Measurements from ENCODE around the gene SLC22A14. TPM values are rescaled to one million over a fixed set of nuclear protein-coding genes. Genes with fewer than 3 reads are reported as not detected.
A peak's percentile ranks its signal among the peaks of the same experiment; 100 is the strongest.

The SLC22A14 gene
- total RNA-seq, 1 experiment from 2014 or later, result not detected

DNA sequence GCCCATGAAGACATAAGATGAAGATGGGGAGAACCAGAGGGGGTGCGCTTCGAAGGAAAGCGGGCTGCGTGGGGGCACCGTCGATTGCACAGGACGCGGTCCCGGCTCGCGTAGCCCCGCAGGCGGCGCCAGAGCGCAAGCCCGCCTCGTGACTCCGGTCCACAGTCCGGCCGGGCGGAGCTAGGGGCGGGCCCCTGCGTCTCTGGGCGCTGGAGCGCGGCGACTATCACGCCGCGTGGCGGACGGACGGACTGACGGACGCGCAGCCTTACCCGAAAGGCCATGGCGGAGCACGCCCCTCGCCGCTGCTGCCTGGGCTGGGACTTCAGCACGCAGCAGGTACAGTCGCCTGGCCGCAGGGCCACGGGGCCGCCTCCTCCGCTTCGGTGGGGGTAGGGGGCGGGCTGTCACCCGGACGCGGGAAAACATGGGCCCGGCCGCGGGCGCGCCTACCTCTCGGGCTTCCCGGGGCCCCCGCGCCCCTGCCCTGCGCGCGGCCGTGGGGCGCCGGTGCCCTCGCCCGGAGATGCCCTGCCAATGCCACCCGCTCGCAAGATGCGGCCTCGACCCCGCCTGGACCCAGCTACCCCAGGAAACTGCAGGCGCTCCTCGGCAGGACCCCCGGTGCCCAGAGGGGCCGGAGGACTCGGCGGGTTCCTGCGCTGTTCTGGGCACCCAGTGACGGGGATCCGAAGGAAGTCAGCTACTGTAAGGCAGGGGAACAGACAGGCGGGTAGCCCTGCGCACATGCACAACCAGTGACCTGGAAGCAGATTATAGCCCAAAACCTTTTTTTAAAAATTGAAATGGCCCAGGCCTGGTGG lies 64.7 kb downstream of the SLC22A14 start, which contains the start of gene XYLB (continued):
- peak; percentile 42; the same call in 1 of the 2 replicates for TF ChIP-seq PRDM15 (CRISPR knock-in tag; IDR thresholded peaks at IDR 0.05)
- TF ChIP-seq, protein P1, sequence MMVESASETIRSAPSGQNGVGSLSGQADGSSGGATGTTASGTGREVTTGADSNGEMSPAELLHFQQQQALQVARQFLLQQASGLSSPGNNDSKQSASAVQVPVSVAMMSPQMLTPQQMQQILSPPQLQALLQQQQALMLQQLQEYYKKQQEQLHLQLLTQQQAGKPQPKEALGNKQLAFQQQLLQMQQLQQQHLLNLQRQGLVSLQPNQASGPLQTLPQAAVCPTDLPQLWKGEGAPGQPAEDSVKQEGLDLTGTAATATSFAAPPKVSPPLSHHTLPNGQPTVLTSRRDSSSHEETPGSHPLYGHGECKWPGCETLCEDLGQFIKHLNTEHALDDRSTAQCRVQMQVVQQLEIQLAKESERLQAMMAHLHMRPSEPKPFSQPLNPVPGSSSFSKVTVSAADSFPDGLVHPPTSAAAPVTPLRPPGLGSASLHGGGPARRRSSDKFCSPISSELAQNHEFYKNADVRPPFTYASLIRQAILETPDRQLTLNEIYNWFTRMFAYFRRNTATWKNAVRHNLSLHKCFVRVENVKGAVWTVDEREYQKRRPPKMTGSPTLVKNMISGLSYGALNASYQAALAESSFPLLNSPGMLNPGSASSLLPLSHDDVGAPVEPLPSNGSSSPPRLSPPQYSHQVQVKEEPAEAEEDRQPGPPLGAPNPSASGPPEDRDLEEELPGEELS (CRISPR knock-in tag; IDR thresholded peaks at IDR 0.05), result peak; percentile 84
- TF ChIP-seq USF1 (CRISPR knock-in tag; IDR thresholded peaks at IDR 0.05), result peak; percentile 81; the same call in 1 of the 2 replicates
- TF ChIP-seq SP1 (CRISPR knock-in tag; conservative IDR thresholded peaks at IDR 0.05), result peak; percentile 88; the same call in 1 of the 2 replicates
- no peak for TF ChIP-seq GTF2I (CRISPR knock-in tag; conservative IDR thresholded peaks at IDR 0.05)
- TF ChIP-seq MAX (CRISPR knock-in tag; IDR thresholded peaks at IDR 0.05), result peak; percentile 98
- TF ChIP-seq, protein P2, sequence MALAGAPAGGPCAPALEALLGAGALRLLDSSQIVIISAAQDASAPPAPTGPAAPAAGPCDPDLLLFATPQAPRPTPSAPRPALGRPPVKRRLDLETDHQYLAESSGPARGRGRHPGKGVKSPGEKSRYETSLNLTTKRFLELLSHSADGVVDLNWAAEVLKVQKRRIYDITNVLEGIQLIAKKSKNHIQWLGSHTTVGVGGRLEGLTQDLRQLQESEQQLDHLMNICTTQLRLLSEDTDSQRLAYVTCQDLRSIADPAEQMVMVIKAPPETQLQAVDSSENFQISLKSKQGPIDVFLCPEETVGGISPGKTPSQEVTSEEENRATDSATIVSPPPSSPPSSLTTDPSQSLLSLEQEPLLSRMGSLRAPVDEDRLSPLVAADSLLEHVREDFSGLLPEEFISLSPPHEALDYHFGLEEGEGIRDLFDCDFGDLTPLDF (CRISPR knock-in tag; IDR thresholded peaks at IDR 0.05), result peak; percentile 82; the same call in 1 of the 2 replicates
- TF ChIP-seq GABPB1 (CRISPR knock-in tag; IDR thresholded peaks at IDR 0.05), result peak; percentile 71
- TF ChIP-seq MYBL2 (CRISPR knock-in tag; IDR thresholded peaks at IDR 0.05), result no peak

- TF ChIP-seq PRDM15 (CRISPR knock-in tag; IDR thresholded peaks at IDR 0.05), result no peak
- TF ChIP-seq MYBL2 (CRISPR knock-in tag; IDR thresholded peaks at IDR 0.05), result no peak
- TF ChIP-seq OVOL2 (CRISPR knock-in tag; IDR thresholded peaks at IDR 0.05; ENCODE audit: borderline replicate concordance), result no peak
- TF ChIP-seq NFYB (CRISPR knock-in tag; conservative IDR thresholded peaks at IDR 0.05; ENCODE audit: low read depth), result no peak
- no peak for TF ChIP-seq USF1 (CRISPR knock-in tag; IDR thresholded peaks at IDR 0.05)
- no peak for TF ChIP-seq SMAD4 (CRISPR knock-in tag; IDR thresholded peaks at IDR 0.05)
- no peak for TF ChIP-seq IRF2 (CRISPR knock-in tag; IDR thresholded peaks at IDR 0.05; ENCODE audit: borderline replicate concordance, low read depth)
- TF ChIP-seq, protein P1 (CRISPR knock-in tag; IDR thresholded peaks at IDR 0.05), result no peak
- TF ChIP-seq ZNF671 (CRISPR knock-in tag; IDR thresholded peaks at IDR 0.05), result no peak
- DNase-seq (ENCODE audit: low spot score), result no peak
- Mint-ChIP-seq H3K4me3 (peak overlapping the region; percentile 62), H3K4me1 (no peaks in the 10 kb centered on the region), H3K9me3 (peaks cover 17% of the 10 kb centered on the region), H3K27me3 (ENCODE audit: low read depth) (peaks cover 25% of the 10 kb centered on the region), H3K27ac (no peak overlapping the region), H3K36me3 (peaks cover 7% of the 10 kb centered on the region; the same call in 1 of the 2 replicates)
- ChIA-PET POLR2A (interaction anchor here (1.0 to 2.1 kb wide), 5 partner anchors 66 to 210 kb away, joined by 3 to 7 read pairs (median 5); partner anchors contain the start of genes ACAA1 and EXOG), CTCF (interaction anchor here (0.5 to 2.4 kb wide), 15 partner anchors 7 to 314 kb away, joined by 3 to 13 read pairs (median 5); partner anchors contain the start of gene EXOG)
- no peak for ATAC-seq
These were observed 65.5 kb downstream of the SLC22A14 start for GRCh38 chr3:38347421-38348200.
